ENCODE data around the gene CASK. TPM values are rescaled to one million over a fixed set of nuclear protein-coding genes. Genes with fewer than 3 reads are reported as not detected.

The CASK gene
- total and polyA plus RNA-seq, 7 donors = 9.5 to 37.1 (median 18.4) TPM

GRCh38 chrX:41468647-41469323 is 454.6 kb downstream of the CASK start:
- H3K27ac ChIP-seq = peak overlapping the region; percentile 23 to 66 (median 36)
- H3K36me3 ChIP-seq = no peaks in the 10 kb centered on the region
- no peaks in the 10 kb centered on the region for H3K9me3 ChIP-seq
- intact Hi-C loops (cut with DNase I) = no loop called here
- peaks cover 0 to 6% (median 3%) of the 10 kb centered on the region in 4 donors for H3K4me1 ChIP-seq
- TF ChIP-seq POLR2AphosphoS5 (IDR thresholded peaks at IDR 0.05) (peak in 2 of 4 donors; percentile 22 to 44), POLR2A (IDR thresholded peaks at IDR 0.05) (no peak), EP300 (IDR thresholded peaks at IDR 0.05) (peak in 1 of 4 donors; percentile 19)
- TF ChIP-seq, protein P1, sequence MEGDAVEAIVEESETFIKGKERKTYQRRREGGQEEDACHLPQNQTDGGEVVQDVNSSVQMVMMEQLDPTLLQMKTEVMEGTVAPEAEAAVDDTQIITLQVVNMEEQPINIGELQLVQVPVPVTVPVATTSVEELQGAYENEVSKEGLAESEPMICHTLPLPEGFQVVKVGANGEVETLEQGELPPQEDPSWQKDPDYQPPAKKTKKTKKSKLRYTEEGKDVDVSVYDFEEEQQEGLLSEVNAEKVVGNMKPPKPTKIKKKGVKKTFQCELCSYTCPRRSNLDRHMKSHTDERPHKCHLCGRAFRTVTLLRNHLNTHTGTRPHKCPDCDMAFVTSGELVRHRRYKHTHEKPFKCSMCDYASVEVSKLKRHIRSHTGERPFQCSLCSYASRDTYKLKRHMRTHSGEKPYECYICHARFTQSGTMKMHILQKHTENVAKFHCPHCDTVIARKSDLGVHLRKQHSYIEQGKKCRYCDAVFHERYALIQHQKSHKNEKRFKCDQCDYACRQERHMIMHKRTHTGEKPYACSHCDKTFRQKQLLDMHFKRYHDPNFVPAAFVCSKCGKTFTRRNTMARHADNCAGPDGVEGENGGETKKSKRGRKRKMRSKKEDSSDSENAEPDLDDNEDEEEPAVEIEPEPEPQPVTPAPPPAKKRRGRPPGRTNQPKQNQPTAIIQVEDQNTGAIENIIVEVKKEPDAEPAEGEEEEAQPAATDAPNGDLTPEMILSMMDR (IDR thresholded peaks at IDR 0.05) = no peak
- 35 to 77% methylated on average over 3 of the region's 3 CpGs for WGBS, 2 donors
- H3K27me3 ChIP-seq = no peaks in the 10 kb centered on the region
- no peak for DNase-seq
- H3K4me3 ChIP-seq = no peak overlapping the region

Small RNA genes within 50 kb of the gene (small RNA-seq; reads per million reads assigned to genes)
- 0 reads per million in 3 donors for gene AL353691.2
- gene RN7SL144P = 0 reads per million in 3 donors
- gene RNU6-1321P = 0 reads per million in 3 donors
- gene RNU6-202P = 0 reads per million in 3 donors

Other genes starting within 250 kb of the CASK start
- 10 to 100 TPM in 3 of 4 donors, 1 to 10 TPM in 1; 7.5 to 22.8 (median 10.6) TPM for gene GPR34, start 234.6 kb downstream of the CASK start, total RNA-seq
- 10 to 100 TPM in 2 of 3 donors, 1 to 10 TPM in 1; 4.6 to 27.7 (median 10.2) TPM for gene GPR34, start 234.6 kb downstream of the CASK start, polyA plus RNA-seq
- gene GPR82, start 199.4 kb downstream of the CASK start, total RNA-seq = 1 to 10 TPM in 1 of 4 donors, under 1 TPM in 2, not detected in 1; 0.16 to 1.4 (median 0.41) TPM
- 1 to 10 TPM in 1 of 3 donors, under 1 TPM in 2; under 0.01 to 2.1 (median 0.57) TPM for gene GPR82, start 199.4 kb downstream of the CASK start, polyA plus RNA-seq

All from sigmoid colon (tissue), 7 donors.